H1 (cell line): ENCODE results near the gene UIMC1. TPM values are rescaled to one million over a fixed set of nuclear protein-coding genes. Genes with fewer than 3 reads are reported as not detected.

Experiments used
- CTCF ChIA-PET: fragments of 300-600 bp; sonication (Branson Sonifier 250); formaldehyde crosslinking; loops from one replicate; lab custom pipeline; 2021; ENCODE audit not compliant: partially characterized antibody; lab: Charles Lee
- POLR2A ChIA-PET: fragments of 300-600 bp; sonication (Branson Sonifier 250); formaldehyde crosslinking; loops from one replicate; lab custom pipeline; 2021; ENCODE audit warnings: inconsistent platforms; ENCODE audit not compliant: partially characterized antibody; lab: Charles Lee
- DNase-seq, 2 experiments: peaks; one replicate each; pipeline versions ENCODE4 v3.0.0 to v3.0.0-alpha.2; 2010 to 2022; ENCODE audit warnings: low spot score in 2 of 2, low read depth in 1 of 2, mixed read lengths in 1 of 2
- FAIRE-seq: peaks from 2 replicates; lab custom pipeline; 2011; peaks lifted over from hg19 to GRCh38; lab: Jason Lieb, UNC
- H2AFZ ChIP-seq: 2 replicates; pipeline ENCODE4 v1.8.1; 2012; ENCODE audit warnings: low read length, inconsistent platforms
- H2AK5ac ChIP-seq: 2 replicates; pipeline ENCODE4 v1.6.1; 2013; ENCODE audit warnings: low read depth, low read length
- H2BK120ac ChIP-seq: replicated peaks from 2 replicates; pipeline ENCODE3; 2013; ENCODE audit warnings: low read depth, low read length, inconsistent platforms
- H2BK12ac ChIP-seq: 2 replicates; pipeline ENCODE4 v1.6.1; 2013; ENCODE audit warnings: low read depth, low read length
- H2BK15ac ChIP-seq: 2 replicates; pipeline ENCODE4 v1.6.1; 2013; ENCODE audit warnings: low read length
- H2BK20ac ChIP-seq: 2 replicates; pipeline ENCODE4 v1.6.1; 2013; ENCODE audit warnings: low read length
- H2BK5ac ChIP-seq: 2 replicates; pipeline ENCODE4 v1.6.1; 2013; ENCODE audit warnings: low read depth, low read length
- H3K14ac ChIP-seq: 2 replicates; pipeline ENCODE4 v1.6.1; 2013; ENCODE audit warnings: inconsistent platforms; ENCODE audit not compliant: insufficient read length
- H3K18ac ChIP-seq: 2 replicates; pipeline ENCODE4 v1.6.1; 2013; ENCODE audit warnings: low read length; ENCODE audit errors: extremely low read depth
- H3K23ac ChIP-seq: 2 replicates; pipeline ENCODE4 v1.6.1; 2013; ENCODE audit warnings: inconsistent platforms; ENCODE audit not compliant: insufficient read length
- H3K23me2 ChIP-seq: 2 replicates; pipeline ENCODE4 v1.6.1; 2013; ENCODE audit warnings: low read depth, low read length
- H3K27ac ChIP-seq: 2 replicates; pipeline ENCODE4 v1.6.1; 2011; ENCODE audit warnings: low read depth, low read length, inconsistent platforms
- H3K27me3 ChIP-seq, 4 experiments: replicated peaks in 1 of 4; 1 replicate in 1 of 4; 2 replicates in 3 of 4; pipeline versions ENCODE4 v1.6.1 to v1.8.1; 2011 to 2013; ENCODE audit warnings: low read length in 3 of 4, mild to moderate bottlenecking in 3 of 4, inconsistent platforms in 2 of 4, mixed read lengths in 2 of 4, moderate library complexity in 1 of 4; ENCODE audit not compliant: control insufficient read depth in 3 of 4, insufficient read depth in 3 of 4; ENCODE audit errors: extremely low read depth in 1 of 4
- H3K36me3 ChIP-seq, 4 experiments: 2 replicates each; pipeline versions ENCODE4 v1.6.1 to v1.8.1; 2011 to 2013; ENCODE audit warnings: mild to moderate bottlenecking in 4 of 4, low read length in 3 of 4, moderate library complexity in 2 of 4, control low read depth in 1 of 4, inconsistent platforms in 1 of 4; ENCODE audit not compliant: insufficient read depth in 4 of 4, control insufficient read depth in 2 of 4
- H3K4ac ChIP-seq: replicated peaks from 2 replicates; pipeline ENCODE3; 2013; ENCODE audit warnings: low read length, low read depth, mixed read lengths, inconsistent platforms; ENCODE audit not compliant: insufficient read length
- H3K4me1 ChIP-seq, 4 experiments: replicated peaks in 1 of 4; 1 replicate in 1 of 4; 2 replicates in 3 of 4; pipeline versions ENCODE4 v1.6.1 to v1.8.1; 2011 to 2013; ENCODE audit warnings: low read length in 3 of 4, inconsistent platforms in 2 of 4, mixed read lengths in 1 of 4; ENCODE audit not compliant: insufficient read depth in 4 of 4, control insufficient read depth in 3 of 4
- H3K4me2 ChIP-seq, 2 experiments: 2 replicates each; pipeline versions ENCODE4 v1.6.1 to v1.8.1; 2011 to 2013; ENCODE audit warnings: low read depth in 2 of 2, low read length in 2 of 2, control low read depth in 1 of 2, inconsistent platforms in 1 of 2, mild to moderate bottlenecking in 1 of 2; ENCODE audit not compliant: insufficient read depth in 1 of 2
- H3K4me3 ChIP-seq, 4 experiments: fragments of 200-600, 300-600 bp in 1 of 4; sonication (generic), shearing (Covaris generic), sonication (Bioruptor Twin) in 1 of 4; 2 replicates each; pipeline versions ENCODE4 v1.5.1 to v1.8.1; 2011 to 2016; ENCODE audit warnings: low read length in 4 of 4, low read depth in 3 of 4, control low read depth in 2 of 4, inconsistent platforms in 2 of 4, mild to moderate bottlenecking in 2 of 4, mixed read lengths in 1 of 4, moderate library complexity in 1 of 4; ENCODE audit not compliant: insufficient read depth in 2 of 4; ENCODE audit errors: extremely low read depth in 1 of 4
- H3K56ac ChIP-seq: replicated peaks from 2 replicates; pipeline ENCODE3; 2013; ENCODE audit warnings: low read depth, mild to moderate bottlenecking, mixed read lengths, low read length, inconsistent platforms; ENCODE audit not compliant: insufficient read length
- H3K79me1 ChIP-seq: 2 replicates; pipeline ENCODE4 v1.6.1; 2013; ENCODE audit warnings: low read depth, low read length, control low read depth
- H3K79me2 ChIP-seq, 2 experiments: 2 replicates each; pipeline versions ENCODE4 v1.6.1 to v1.8.1; 2012 to 2013; ENCODE audit warnings: low read length in 2 of 2, mild to moderate bottlenecking in 2 of 2, inconsistent platforms in 1 of 2; ENCODE audit not compliant: insufficient read depth in 2 of 2, control insufficient read depth in 1 of 2
- H3K9ac ChIP-seq, 4 experiments: replicated peaks in 1 of 4; 1 replicate in 1 of 4; 2 replicates in 3 of 4; pipeline versions ENCODE4 v1.6.1 to v1.8.1; 2011 to 2013; ENCODE audit warnings: low read depth in 3 of 4, low read length in 3 of 4, control low read depth in 2 of 4, mild to moderate bottlenecking in 2 of 4, moderate library complexity in 2 of 4, inconsistent platforms in 1 of 4; ENCODE audit errors: extremely low read depth in 1 of 4
- H3K9me3 ChIP-seq, 2 experiments: 2 replicates each; pipeline versions ENCODE4 v1.6.1 to v1.8.1; 2012 to 2013; ENCODE audit warnings: mild to moderate bottlenecking in 2 of 2, moderate library complexity in 2 of 2, control low read depth in 1 of 2, inconsistent platforms in 1 of 2, low read depth in 1 of 2, low read length in 1 of 2, mixed read lengths in 1 of 2; ENCODE audit not compliant: insufficient read depth in 2 of 2
- H4K20me1 ChIP-seq, 2 experiments: replicated peaks in 1 of 2; 2 replicates each; pipeline versions ENCODE3 to v1.8.1; 2011 to 2013; ENCODE audit warnings: inconsistent platforms in 2 of 2, low read length in 2 of 2, mild to moderate bottlenecking in 1 of 2; ENCODE audit not compliant: insufficient read depth in 2 of 2, control insufficient read depth in 1 of 2
- H4K5ac ChIP-seq: 2 replicates; pipeline ENCODE4 v1.6.1; 2013; ENCODE audit warnings: low read length, low read depth, mixed read lengths, inconsistent platforms; ENCODE audit not compliant: insufficient read length
- H4K8ac ChIP-seq: 2 replicates; pipeline ENCODE4 v1.8.0; 2013; ENCODE audit warnings: mild to moderate bottlenecking, moderate library complexity, low read length, inconsistent platforms; ENCODE audit not compliant: insufficient read depth; ENCODE audit errors: extremely low read depth
- H4K91ac ChIP-seq: replicated peaks from 2 replicates; pipeline ENCODE3; 2013; ENCODE audit warnings: low read length, mixed read lengths, inconsistent platforms; ENCODE audit not compliant: insufficient read length
- EZH2 ChIP-seq: fragments of 200-600 bp; sonication (generic); IDR thresholded peaks from 2 replicates; pipeline ENCODE4 v1.7.1; 2012; ENCODE audit warnings: low read depth, mild to moderate bottlenecking, moderate library complexity, low read length, inconsistent platforms; ENCODE audit not compliant: severe bottlenecking
- TBP ChIP-seq: IDR thresholded peaks from 2 replicates; pipeline ENCODE4 v1.6.1; 2011; ENCODE audit warnings: low read depth, low read length, improper control_type of control experiment
- WGBS, 2 experiments: shearing (Covaris generic) in 1 of 2; methylation state at CpG; one replicate each; pipeline versions ENCODE4 v1.1.6 to v1.1.7; 2013 to 2015; ENCODE audit warnings: low lambda C conversion rate in 2 of 2, mixed read lengths in 2 of 2, inconsistent platforms in 1 of 2, low coverage in 1 of 2, missing lambda C conversion rate in 1 of 2; ENCODE audit not compliant: insufficient replicate concordance in 2 of 2, insufficient coverage in 1 of 2, insufficient read length in 1 of 2; ENCODE audit errors: extremely low coverage in 1 of 2, missing lambda C conversion rate in 1 of 2; 5-methylcytosine and 5-hydroxymethylcytosine counted together
- polyA plus RNA-seq, 7 experiments: library from polyadenylated mRNA; depleted of rRNA in 3 of 7; stranded (reverse) in 5 of 7; unstranded in 2 of 7; fragments of >200 nt in 5 of 7; fragments of 200-250 nt in 2 of 7; gene quantifications; 1 replicate in 5 of 7; 2 replicates in 1 of 7; 4 replicates in 1 of 7; pipeline versions ENCODE4 v1.2.1 to v1.2.3, GENCODE V29; 2011 to 2013; ENCODE audit warnings: missing spikeins in 2 of 7, mixed read lengths in 2 of 7
- total RNA-seq: library from RNA; stranded (reverse); fragmentation: NEBNext Ultra II Directional; extraction: Animal tissue kit (Norgen Biotek cat#: 25700); gene quantifications from 2 replicates; pipeline ENCODE4 v1.2.1, GENCODE V29; 2021

Gene UIMC1
- total and polyA plus RNA-seq, 2 of the 8 experiments (the other 6 are each of a cell fraction or from before 2014, with no cell fraction given) = 12.8 to 43.7 TPM

DNA sequence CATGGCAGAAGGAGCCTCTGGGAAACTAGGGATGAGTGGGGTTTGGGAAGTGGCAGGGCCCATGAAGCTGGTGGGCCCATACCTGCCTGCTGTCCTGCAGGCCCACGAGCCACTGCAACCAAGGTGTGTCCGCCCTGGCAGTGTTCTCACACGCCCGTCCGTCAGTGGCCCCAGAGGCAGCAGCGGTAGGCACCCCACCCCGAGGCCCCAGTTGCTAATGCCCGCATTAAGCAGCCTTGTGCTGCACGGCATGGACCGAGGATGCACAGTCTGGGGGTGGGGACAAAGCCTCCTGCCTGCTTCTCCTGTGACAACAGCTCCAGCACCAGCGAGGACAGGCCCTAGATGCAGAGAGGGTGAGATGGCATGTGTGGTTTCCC lies 148.7 kb downstream of the UIMC1 start:
- H4K20me1 ChIP-seq = peaks cover 0 to 1% of the 10 kb centered on the region in 2 experiments
- H2BK20ac ChIP-seq = no peak overlapping the region
- no peaks in the 10 kb centered on the region for H3K36me3 ChIP-seq
- no peak overlapping the region; the same call in 1 of the 2 replicates for H3K18ac ChIP-seq
- no peak overlapping the region for H3K27ac ChIP-seq
- H3K4me3 ChIP-seq = no peak overlapping the region
- no peak overlapping the region for H3K14ac ChIP-seq
- no peak overlapping the region for H3K23ac ChIP-seq
- H2BK12ac ChIP-seq = peak overlapping the region; percentile 60; the same call in 1 of the 2 replicates
- H3K9me3 ChIP-seq = no peaks in the 10 kb centered on the region
- no peak overlapping the region for H3K56ac ChIP-seq
- H2AK5ac ChIP-seq = no peak overlapping the region
- no peak overlapping the region for H4K91ac ChIP-seq
- FAIRE-seq (no peak), DNase-seq (no peak)
- H2AFZ ChIP-seq = no peak overlapping the region
- H3K4me2 ChIP-seq = no peak overlapping the region
- no peaks in the 10 kb centered on the region for H3K27me3 ChIP-seq
- H3K4ac ChIP-seq = no peak overlapping the region
- peaks cover under 1 to 10% (median 8%) of the 10 kb centered on the region in 4 experiments for H3K4me1 ChIP-seq
- no peaks in the 10 kb centered on the region for H3K79me2 ChIP-seq
- 90% methylated on average over 11 of the region's 11 CpGs; no CpG with 5 or more reads in 1 of the 2 experiments for WGBS, 2 experiments
- CTCF ChIA-PET = interaction anchor here (0.6 to 4.9 kb wide), 8 partner anchors 10 to 197 kb away, joined by 3 to 17 read pairs (median 3); no protein-coding TSS in a partner anchor
- POLR2A ChIA-PET = interaction anchor here (0.7 kb wide), 1 partner anchor 324 kb away, joined by 3 read pairs; no protein-coding TSS in a partner anchor
- H2BK120ac ChIP-seq = no peak overlapping the region
- H3K23me2 ChIP-seq = no peaks in the 10 kb centered on the region
- no peak overlapping the region; the same call in 1 of the 2 replicates for H4K8ac ChIP-seq
- no peak overlapping the region for H4K5ac ChIP-seq
- H3K79me1 ChIP-seq = no peaks in the 10 kb centered on the region
- no peak overlapping the region for H2BK5ac ChIP-seq
- H3K9ac ChIP-seq = no peak overlapping the region
- TF ChIP-seq EZH2 = no peak
- no peak for TF ChIP-seq TBP
- no peak overlapping the region for H2BK15ac ChIP-seq
